H7 (cell line): ENCODE measurements around the gene HTR4. TPM values are rescaled to one million over a fixed set of nuclear protein-coding genes. Genes with fewer than 3 reads are reported as not detected.

Experiments used
- DNase-seq: peaks from one replicate; pipeline ENCODE4 v3.0.0; 2012
- H3K27me3 ChIP-seq: 2 replicates; pipeline ENCODE4 v1.6.0; 2011; ENCODE audit warnings: mild to moderate bottlenecking, low read length; ENCODE audit not compliant: control insufficient read depth, insufficient read depth
- H3K36me3 ChIP-seq: replicated peaks from 2 replicates; pipeline ENCODE4 v1.5.1; 2011; ENCODE audit warnings: low read length; ENCODE audit not compliant: control insufficient read depth, insufficient read depth
- H3K4me3 ChIP-seq: 2 replicates; pipeline ENCODE4 v1.5.1; 2011; ENCODE audit warnings: low read depth, mild to moderate bottlenecking, control low read depth, low read length, moderate library complexity; ENCODE audit not compliant: insufficient read depth
- total RNA-seq: library from RNA; depleted of rRNA; stranded (reverse); fragments of >200 nt; shearing (Covaris generic); gene quantifications from 2 replicates; pipeline ENCODE4 v1.2.3, GENCODE V29; 2014; rRNA removed

HTR4 gene
- total RNA-seq, 1 experiment from 2014 or later, result not detected

GRCh38 chr5:148445578-148445977 is 208.7 kb downstream of the HTR4 start:
- Histone ChIP-seq H3K27me3 (no peaks in the 10 kb centered on the region), H3K36me3 (peaks cover 4% of the 10 kb centered on the region), H3K4me3 (no peak overlapping the region)
- DNase-seq, result no peak

- no peaks in the 10 kb centered on the region for H3K27me3 ChIP-seq
- no peak overlapping the region for H3K4me3 ChIP-seq
- peaks cover 4% of the 10 kb centered on the region for H3K36me3 ChIP-seq
- DNase-seq, result peak; percentile 53
These were observed 210.3 kb downstream of the HTR4 start for GRCh38 chr5:148443998-148444397.

GRCh38 chr5:148443241-148443640 is 211.1 kb downstream of the HTR4 start:
- Histone ChIP-seq H3K36me3 (peaks cover 4% of the 10 kb centered on the region), H3K4me3 (no peak overlapping the region), H3K27me3 (no peaks in the 10 kb centered on the region)
- DNase-seq, result no peak

- no peaks in the 10 kb centered on the region for H3K27me3 ChIP-seq
- no peak for DNase-seq
- peaks cover 7% of the 10 kb centered on the region for H3K36me3 ChIP-seq
- H3K4me3 ChIP-seq, result no peak overlapping the region
These were observed 215.4 kb downstream of the HTR4 start for GRCh38 chr5:148438933-148439332.

GRCh38 chr5:148437249-148437648 is 217.1 kb downstream of the HTR4 start:
- no peak overlapping the region for H3K4me3 ChIP-seq
- DNase-seq, result no peak
- no peaks in the 10 kb centered on the region for H3K27me3 ChIP-seq
- H3K36me3 ChIP-seq, result peaks cover 7% of the 10 kb centered on the region

GRCh38 chr5:148436029-148436428 is 218.3 kb downstream of the HTR4 start:
- Histone ChIP-seq H3K27me3 (no peaks in the 10 kb centered on the region), H3K4me3 (no peak overlapping the region), H3K36me3 (peaks cover 7% of the 10 kb centered on the region)
- DNase-seq, result no peak

- Histone ChIP-seq H3K4me3 (no peak overlapping the region), H3K36me3 (peaks cover 3% of the 10 kb centered on the region; the same call in 1 of the 2 replicates), H3K27me3 (no peaks in the 10 kb centered on the region)
- DNase-seq, result no peak
These were observed 220.5 kb downstream of the HTR4 start for GRCh38 chr5:148433826-148434225.

Other genes with a start within 250 kb of the HTR4 start
- gene ADRB2, start 172.1 kb upstream of the HTR4 start, total RNA-seq, result 0.17 and 0.18 TPM in 2 replicates